ENCODE data around the gene PITPNC1. TPM values are rescaled to one million over a fixed set of nuclear protein-coding genes. Genes with fewer than 3 reads are reported as not detected.
"Not testable (repeated sequence)": the region's sequence is repeated elsewhere in the genome, so short reads cannot be mapped to it uniquely, and the experiment has no call there.

Gene PITPNC1
- total RNA-seq, 1 experiment from 2014 or later, result 23.6 TPM

GRCh38 chr17:67647482-67647881 lies 270.4 kb downstream of the PITPNC1 start:
- no peak for DNase-seq (ENCODE audit: low read depth)

GRCh38 chr17:67648032-67648905 lies 271.2 kb downstream of the PITPNC1 start:
- no peak for DNase-seq (ENCODE audit: low read depth)

DNA sequence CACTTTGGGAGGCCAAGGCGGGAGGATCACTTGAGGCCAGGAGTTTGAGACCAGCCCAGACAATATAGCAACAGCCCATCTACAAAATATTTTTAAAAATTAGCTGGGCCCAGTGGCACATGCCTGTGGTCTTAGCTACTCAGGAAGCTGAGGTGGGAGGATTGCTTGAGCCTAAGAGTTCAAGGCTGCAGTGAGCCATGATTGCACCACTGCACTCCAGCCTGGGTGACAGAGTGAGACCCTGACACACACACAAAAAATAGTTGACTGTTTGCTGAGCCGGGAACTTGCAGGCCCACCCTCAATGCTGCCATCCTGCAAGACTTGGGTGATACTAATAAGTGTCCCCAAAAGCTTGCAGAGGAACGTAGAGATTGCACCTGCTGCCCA lies 271.8 kb downstream of the PITPNC1 start:
- DNase-seq (ENCODE audit: low read depth), result not testable (repeated sequence)

- DNase-seq (ENCODE audit: low read depth), result no peak
Measured at GRCh38 chr17:67649891-67650290, 272.8 kb downstream of the PITPNC1 start.

DNA sequence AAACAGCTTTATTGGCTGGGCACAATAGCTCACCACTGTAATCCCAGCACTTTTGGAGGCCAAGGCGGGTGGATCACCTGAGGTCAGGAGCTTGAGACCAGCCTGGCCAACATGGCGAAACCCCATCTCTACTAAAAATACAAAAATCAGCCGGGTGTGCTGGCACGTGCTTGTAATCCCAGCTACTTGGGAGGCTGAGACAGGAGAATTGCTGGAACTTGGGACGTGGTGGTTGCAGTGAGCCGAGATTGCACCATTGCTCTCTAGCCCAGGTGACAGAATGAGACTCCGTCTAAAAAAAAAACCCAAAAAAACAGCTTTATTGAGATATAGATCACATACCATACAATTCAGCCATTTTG lies 274.1 kb downstream of the PITPNC1 start:
- DNase-seq (ENCODE audit: low read depth), result not testable (repeated sequence)

DNA sequence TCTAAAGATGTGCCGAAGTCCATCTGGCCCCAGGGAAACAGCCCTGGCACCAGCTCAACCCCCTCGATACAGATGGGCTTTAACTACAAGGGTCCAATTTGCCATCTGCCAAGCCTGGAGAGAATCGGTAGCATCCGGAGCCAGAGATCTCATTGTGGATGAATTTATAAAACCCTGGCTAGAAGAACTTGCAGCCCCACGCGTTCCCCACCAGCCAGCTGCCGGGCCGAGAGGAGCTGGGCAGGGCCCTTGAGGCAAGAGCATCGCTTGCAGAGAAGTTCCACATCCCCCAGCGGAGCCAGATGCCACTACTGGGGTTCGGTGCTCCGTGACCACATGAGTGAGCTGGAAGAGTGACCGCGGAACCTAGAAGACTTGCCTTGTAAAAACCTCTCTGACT lies 275.4 kb downstream of the PITPNC1 start:
- DNase-seq (ENCODE audit: low read depth), result no peak

DNA sequence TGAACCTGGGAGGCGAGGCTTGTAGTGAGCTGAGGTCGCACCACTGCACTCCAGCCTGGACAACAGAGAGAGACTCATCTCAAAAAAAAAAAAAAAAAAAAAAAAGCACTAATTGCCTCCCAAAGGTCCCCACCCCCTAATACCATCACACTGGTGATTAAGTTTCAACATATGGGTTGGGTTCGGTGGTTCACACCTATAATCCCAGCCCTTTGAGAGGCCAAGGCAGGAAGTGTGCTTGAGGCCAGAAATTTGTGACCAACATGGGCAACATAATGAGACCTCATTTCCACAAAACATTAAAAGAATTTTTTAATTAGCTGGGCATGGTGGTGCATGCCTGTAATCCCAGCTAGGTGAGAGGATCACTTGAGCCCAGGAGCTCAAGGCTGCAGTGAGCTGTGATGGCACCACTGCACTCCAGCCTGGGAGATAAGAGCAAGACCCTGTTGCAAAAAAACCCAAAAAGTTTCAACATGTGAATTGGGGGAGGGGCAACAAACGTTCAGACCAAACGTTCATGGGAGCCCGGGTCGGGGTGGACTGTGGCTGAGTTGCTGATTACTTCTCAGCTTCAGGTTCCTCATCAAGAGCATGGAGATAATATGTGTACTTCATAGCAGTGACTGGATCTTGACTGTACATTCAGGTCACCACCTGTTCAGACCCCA lies 278.5 kb downstream of the PITPNC1 start:
- DNase-seq (ENCODE audit: low read depth), result no peak

DNA sequence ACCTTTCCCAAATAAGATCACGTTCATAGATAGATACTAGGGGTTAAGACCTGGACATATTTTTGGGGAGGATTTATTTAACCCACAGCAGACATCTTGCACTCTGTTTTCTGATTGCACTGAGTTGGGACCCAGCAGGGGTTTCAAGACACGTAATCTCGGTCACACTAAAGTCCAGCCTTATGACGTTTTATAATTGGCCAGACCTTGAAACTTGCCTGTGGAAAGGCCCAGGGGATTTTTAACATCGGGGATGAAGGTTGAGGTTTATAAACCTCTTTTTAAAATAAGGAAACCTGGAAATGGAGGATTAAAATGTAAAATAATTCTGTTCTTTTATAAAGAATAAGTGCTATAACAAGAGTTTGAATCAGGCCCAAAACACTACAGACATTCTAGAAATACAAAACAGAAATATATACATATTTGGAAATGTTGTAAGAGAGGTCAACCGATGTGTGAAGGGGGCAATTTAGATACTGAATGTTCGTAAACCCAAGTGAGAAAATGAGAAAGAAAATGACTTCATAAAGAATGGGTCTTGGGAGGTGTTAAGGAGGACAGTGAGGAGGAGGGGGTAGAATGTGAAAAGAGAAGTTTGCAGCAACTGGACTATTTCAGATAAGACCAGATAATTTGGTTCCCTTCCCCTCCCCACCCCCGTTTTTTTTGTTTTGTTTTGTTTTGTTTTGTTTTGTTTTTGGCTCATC lies 279.6 kb downstream of the PITPNC1 start:
- DNase-seq (ENCODE audit: low read depth), result no peak

- DNase-seq (ENCODE audit: low read depth), result no peak
Measured at GRCh38 chr17:67657596-67657995, 280.5 kb downstream of the PITPNC1 start.

GRCh38 chr17:67658265-67658664 lies 281.2 kb downstream of the PITPNC1 start:
- DNase-seq (ENCODE audit: low read depth), result no peak

DNA sequence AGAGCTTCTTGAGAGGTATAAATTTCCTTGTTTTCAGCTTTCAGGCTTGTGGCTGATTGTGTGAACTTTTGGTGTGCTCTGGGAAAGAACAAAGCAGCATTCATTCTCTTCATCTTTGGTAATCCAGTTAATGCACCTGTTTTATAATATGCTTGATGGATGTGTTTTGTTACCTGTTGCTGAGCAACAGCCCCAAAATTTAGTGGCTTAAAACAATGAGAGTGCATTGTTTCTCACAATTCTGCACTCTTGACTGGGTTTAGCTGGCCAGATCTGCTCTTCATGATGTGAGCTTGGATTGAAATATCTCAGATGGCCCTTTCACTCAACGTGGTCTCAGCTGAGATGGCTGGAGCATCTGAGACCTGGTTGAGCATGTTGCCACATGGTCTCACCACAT lies 281.9 kb downstream of the PITPNC1 start:
- DNase-seq (ENCODE audit: low read depth), result no peak

DNA sequence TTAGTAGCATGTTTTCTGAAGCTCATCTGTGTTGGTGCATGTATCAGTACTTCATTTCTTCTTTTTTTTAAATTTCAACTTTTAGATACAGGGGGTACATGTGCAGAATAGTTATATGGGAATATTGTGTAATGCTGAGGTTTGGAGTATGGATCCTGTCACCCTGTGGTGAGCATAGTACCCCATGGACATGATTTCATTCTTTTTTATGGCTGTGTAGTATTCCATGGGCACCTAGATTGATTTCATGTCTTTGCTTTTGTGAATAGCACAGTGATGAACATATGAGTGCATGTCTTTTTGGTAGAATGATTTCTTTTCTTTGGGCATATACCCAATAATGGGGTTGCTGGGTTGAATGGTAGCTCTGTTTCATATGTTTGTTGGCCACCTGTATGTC lies 285.6 kb downstream of the PITPNC1 start:
- no peak for DNase-seq (ENCODE audit: low read depth)

GRCh38 chr17:67663457-67663856 lies 286.4 kb downstream of the PITPNC1 start:
- DNase-seq (ENCODE audit: low read depth), result no peak

GRCh38 chr17:67666028-67666427 lies 288.9 kb downstream of the PITPNC1 start:
- no peak for DNase-seq (ENCODE audit: low read depth)

DNA sequence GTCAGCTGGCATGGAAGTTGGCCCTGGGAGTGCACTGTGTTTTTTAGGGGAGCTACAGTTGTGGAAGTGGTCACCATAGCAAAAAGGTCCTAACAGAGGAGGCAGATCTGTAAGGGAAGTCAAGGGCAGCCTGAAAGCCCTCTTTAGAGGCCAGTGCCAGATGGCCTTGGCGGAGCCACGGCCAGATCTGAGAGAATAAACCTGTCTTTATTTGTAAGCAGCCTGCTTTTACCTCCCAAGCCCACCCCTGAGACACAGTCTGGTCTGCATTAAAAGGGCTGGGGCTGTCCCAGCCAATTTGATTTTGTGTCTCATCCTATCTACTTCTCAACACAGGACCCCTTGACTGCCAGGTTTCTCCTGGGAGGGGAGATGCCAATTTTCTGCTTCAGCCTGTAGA lies 289.6 kb downstream of the PITPNC1 start:
- no peak for DNase-seq (ENCODE audit: low read depth)

GRCh38 chr17:67671493-67671892 lies 294.4 kb downstream of the PITPNC1 start:
- DNase-seq (ENCODE audit: low read depth), result no peak

DNA sequence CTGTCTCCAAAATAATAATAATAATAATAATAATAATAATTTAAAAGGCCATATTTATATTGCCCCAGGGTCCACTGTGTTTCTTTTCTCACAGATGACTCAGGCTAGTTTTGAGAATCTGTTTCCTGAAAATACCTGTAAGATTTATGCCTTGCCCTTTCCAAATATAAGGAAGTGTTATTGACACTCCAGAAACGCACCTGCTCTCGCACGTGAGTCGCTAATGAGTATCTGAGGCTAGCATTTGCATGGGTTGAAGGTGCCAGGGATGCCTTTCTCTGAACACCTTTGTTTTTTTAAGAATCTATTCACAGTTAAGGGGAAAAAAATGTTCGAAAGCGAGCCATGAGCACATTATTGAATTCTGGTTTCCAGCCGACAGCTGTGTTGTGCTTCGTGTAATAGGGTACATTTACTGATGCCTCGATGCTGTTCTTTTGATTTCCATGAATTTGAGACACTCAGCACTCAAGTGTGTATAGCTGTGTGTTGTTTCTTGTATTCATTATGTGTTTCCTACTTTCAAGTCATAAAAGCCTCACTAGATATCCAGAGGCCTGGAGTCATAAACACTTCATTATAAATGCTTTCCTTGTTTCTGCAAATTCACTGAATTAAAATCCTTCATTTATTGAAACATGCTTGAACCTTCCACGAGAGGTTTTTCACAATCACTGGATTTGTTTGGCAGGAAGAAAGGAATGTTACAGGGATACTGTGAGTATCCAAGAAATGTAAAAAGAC lies 295.7 kb downstream of the PITPNC1 start:
- peak; percentile 7 for DNase-seq (ENCODE audit: low read depth)

GRCh38 chr17:67675481-67675880 lies 298.4 kb downstream of the PITPNC1 start:
- DNase-seq (ENCODE audit: low read depth), result no peak

GRCh38 chr17:67676305-67676704 lies 299.2 kb downstream of the PITPNC1 start:
- no peak for DNase-seq (ENCODE audit: low read depth)

GRCh38 chr17:67678414-67678813 lies 301.3 kb downstream of the PITPNC1 start:
- DNase-seq (ENCODE audit: low read depth), result no peak

DNA sequence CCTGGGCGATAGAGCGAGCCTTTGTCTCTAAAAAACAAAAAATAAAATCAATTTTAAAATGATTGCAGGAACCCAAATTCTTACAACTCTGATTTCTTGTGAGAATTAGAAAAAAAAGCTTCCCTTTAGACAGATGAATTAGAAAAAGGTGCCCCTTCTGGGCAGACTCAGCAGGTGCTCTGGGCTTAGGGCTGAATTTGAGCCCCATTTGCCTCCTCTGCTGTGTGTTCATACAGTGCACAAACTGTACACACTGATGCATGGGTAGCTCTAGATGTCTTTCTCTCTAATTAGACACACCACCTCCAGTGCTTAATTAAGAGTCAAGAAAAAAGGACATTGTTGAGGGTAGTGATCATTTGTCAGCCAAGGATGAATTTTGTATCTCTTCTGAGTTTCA lies 302.1 kb downstream of the PITPNC1 start:
- no peak for DNase-seq (ENCODE audit: low read depth)

DNA sequence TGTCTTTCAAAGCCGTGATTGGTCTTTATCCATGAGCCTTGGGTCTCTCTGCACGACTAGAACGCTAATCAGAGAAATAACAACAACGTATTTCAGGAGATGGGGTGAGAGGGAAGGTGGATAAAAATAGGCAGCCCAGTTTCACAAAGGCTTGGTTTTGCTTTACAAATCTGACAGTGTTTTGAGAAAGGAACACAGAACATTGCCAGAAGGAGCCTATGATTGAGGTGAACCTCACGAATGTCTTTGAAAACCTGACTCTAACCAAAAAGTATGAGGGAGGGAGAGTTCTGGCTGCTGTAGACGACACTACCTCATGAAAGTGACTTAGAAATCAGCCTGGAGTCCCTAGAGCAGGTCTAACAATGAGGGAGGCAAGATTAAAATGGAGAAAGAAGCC lies 302.6 kb downstream of the PITPNC1 start:
- DNase-seq (ENCODE audit: low read depth), result no peak

Data from RPMI7951 (cell line).